Measurements from ENCODE around the gene FRMD5. TPM values are rescaled to one million over a fixed set of nuclear protein-coding genes. Genes with fewer than 3 reads are reported as not detected.
A peak's percentile ranks its signal among the peaks of the same experiment; 100 is the strongest.

FRMD5 gene
- total RNA-seq, 1 donor from 2014 or later: 0.54 TPM

GRCh38 chr15:43981576-43981975, 213.5 kb downstream of the FRMD5 start:
- Mint-ChIP-seq H3K27ac (ENCODE audit: unreplicated experiment) (no peak overlapping the region), H3K9me3 (ENCODE audit: unreplicated experiment) (no peaks in the 10 kb centered on the region), H3K4me1 (ENCODE audit: unreplicated experiment) (no peaks in the 10 kb centered on the region), H3K36me3 (ENCODE audit: low read depth, unreplicated experiment) (no peaks in the 10 kb centered on the region), H3K4me3 (ENCODE audit: unreplicated experiment) (no peak overlapping the region), H3K27me3 (ENCODE audit: unreplicated experiment) (no peaks in the 10 kb centered on the region)
- no peak for TF ChIP-seq CTCF (IDR thresholded peaks at IDR 0.05; ENCODE audit: unreplicated experiment)
- DNase-seq (ENCODE audit: low spot score): no peak

GRCh38 chr15:43977072-43977884, 217.8 kb downstream of the FRMD5 start:
- H3K27ac Mint-ChIP-seq (ENCODE audit: unreplicated experiment): peak overlapping the region; percentile 34
- H3K27me3 Mint-ChIP-seq (ENCODE audit: unreplicated experiment): no peaks in the 10 kb centered on the region
- H3K4me3 Mint-ChIP-seq (ENCODE audit: unreplicated experiment): no peak overlapping the region
- DNase-seq (ENCODE audit: low spot score): no peak
- no peaks in the 10 kb centered on the region for H3K4me1 Mint-ChIP-seq (ENCODE audit: unreplicated experiment)
- TF ChIP-seq CTCF (IDR thresholded peaks at IDR 0.05; ENCODE audit: unreplicated experiment): no peak
- H3K9me3 Mint-ChIP-seq (ENCODE audit: unreplicated experiment): no peaks in the 10 kb centered on the region
- no peaks in the 10 kb centered on the region for H3K36me3 Mint-ChIP-seq (ENCODE audit: low read depth, unreplicated experiment)

- Mint-ChIP-seq H3K4me3 (ENCODE audit: unreplicated experiment) (no peak overlapping the region), H3K4me1 (ENCODE audit: unreplicated experiment) (no peaks in the 10 kb centered on the region), H3K27me3 (ENCODE audit: unreplicated experiment) (no peaks in the 10 kb centered on the region), H3K27ac (ENCODE audit: unreplicated experiment) (no peak overlapping the region), H3K9me3 (ENCODE audit: unreplicated experiment) (no peaks in the 10 kb centered on the region), H3K36me3 (ENCODE audit: low read depth, unreplicated experiment) (no peaks in the 10 kb centered on the region)
- DNase-seq (ENCODE audit: low spot score): no peak
- TF ChIP-seq CTCF (IDR thresholded peaks at IDR 0.05; ENCODE audit: unreplicated experiment): no peak
These were observed 219.3 kb downstream of the FRMD5 start for GRCh38 chr15:43975770-43976169.

DNA sequence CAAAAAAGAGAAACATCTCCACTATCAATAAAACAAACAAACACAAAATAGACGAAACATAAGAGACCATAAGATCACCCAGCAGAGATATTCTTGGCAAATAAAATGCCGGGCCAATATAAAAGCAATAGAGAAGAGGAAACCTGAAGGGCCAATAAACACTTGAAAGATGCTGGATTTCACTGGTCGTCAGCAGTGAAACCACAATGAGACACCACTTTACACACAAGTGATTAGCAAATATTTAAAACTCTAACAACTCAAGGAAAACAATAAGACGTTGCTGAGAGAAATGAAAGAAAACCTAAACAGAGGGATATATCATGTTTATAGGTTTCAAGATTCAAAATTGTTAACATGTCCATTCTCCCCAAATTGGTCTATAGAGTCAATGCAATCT, 219.7 kb downstream of the FRMD5 start:
- no peak for TF ChIP-seq CTCF (IDR thresholded peaks at IDR 0.05; ENCODE audit: unreplicated experiment)
- no peaks in the 10 kb centered on the region for H3K36me3 Mint-ChIP-seq (ENCODE audit: low read depth, unreplicated experiment)
- no peaks in the 10 kb centered on the region for H3K9me3 Mint-ChIP-seq (ENCODE audit: unreplicated experiment)
- DNase-seq (ENCODE audit: low spot score): no peak
- H3K4me1 Mint-ChIP-seq (ENCODE audit: unreplicated experiment): no peaks in the 10 kb centered on the region
- no peak overlapping the region for H3K4me3 Mint-ChIP-seq (ENCODE audit: unreplicated experiment)
- no peak overlapping the region for H3K27ac Mint-ChIP-seq (ENCODE audit: unreplicated experiment)
- H3K27me3 Mint-ChIP-seq (ENCODE audit: unreplicated experiment): no peaks in the 10 kb centered on the region

DNA sequence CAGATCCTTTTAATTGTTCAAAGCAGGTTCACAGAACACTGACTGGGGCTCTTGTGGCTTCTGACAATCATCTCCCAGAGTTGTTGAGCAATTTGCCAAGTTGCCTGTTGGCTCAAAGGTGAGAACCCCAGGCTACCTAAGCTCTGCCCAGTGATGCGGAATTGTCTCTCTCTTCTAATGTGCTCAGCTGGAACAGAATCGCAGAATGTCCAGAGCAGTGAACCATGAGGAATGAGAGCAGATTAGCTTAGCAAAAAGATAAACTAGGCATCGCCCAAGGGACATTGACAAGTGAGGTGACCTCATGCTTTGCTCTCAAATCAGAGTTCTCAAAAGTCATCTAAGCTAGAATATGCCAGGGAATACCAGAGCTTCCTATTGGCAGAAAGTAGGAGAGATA, 220.2 kb downstream of the FRMD5 start:
- Mint-ChIP-seq H3K27me3 (ENCODE audit: unreplicated experiment) (no peaks in the 10 kb centered on the region), H3K36me3 (ENCODE audit: low read depth, unreplicated experiment) (no peaks in the 10 kb centered on the region), H3K27ac (ENCODE audit: unreplicated experiment) (no peak overlapping the region), H3K9me3 (ENCODE audit: unreplicated experiment) (no peaks in the 10 kb centered on the region), H3K4me3 (ENCODE audit: unreplicated experiment) (no peak overlapping the region), H3K4me1 (ENCODE audit: unreplicated experiment) (no peaks in the 10 kb centered on the region)
- DNase-seq (ENCODE audit: low spot score): no peak
- TF ChIP-seq CTCF (IDR thresholded peaks at IDR 0.05; ENCODE audit: unreplicated experiment): no peak
